Dermis microvascular lymphatic vessel endothelial cell (primary cell): ENCODE measurements around the gene SELENON. TPM values are rescaled to one million over a fixed set of nuclear protein-coding genes. Genes with fewer than 3 reads are reported as not detected.

Experiments
- DNase-seq, 2 donors: peaks; one replicate each; pipeline versions ENCODE4 v3.0.0 to v3.0.0-alpha.2; 2010; ENCODE audit warnings: low read depth in 2 of 2
- total RNA-seq: library from RNA; depleted of rRNA; stranded (reverse); fragments of >200 nt; gene quantifications from 2 replicates; pipeline ENCODE4 v1.2.1, GENCODE V29; 2014

Gene SELENON
- total RNA-seq, 1 donor from 2014 or later, result 23.0 TPM

GRCh38 chr1:25809283-25809926 is 9.4 kb downstream of the SELENON start:
- DNase-seq, result no peak

DNA sequence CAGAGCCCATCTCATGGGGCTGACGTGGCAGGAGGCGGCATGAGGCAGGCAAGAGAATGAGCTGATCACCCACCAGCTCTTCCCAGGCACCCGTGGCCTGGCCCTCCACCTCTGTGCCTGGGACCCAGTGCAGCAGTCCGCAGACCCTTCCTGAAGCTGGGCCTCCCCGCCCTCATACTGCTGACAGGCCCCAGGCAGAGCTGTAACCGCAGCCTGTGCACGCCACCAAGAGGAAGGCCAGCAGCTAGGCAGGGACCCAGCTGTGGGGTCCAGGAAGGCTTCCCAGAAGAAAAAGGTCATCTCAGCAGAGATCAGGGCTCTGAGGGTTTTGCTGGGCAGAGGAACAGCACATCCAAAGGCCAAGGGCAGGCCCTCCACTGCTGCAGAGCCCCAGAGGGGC is 9.9 kb downstream of the SELENON start:
- DNase-seq, result no peak

DNA sequence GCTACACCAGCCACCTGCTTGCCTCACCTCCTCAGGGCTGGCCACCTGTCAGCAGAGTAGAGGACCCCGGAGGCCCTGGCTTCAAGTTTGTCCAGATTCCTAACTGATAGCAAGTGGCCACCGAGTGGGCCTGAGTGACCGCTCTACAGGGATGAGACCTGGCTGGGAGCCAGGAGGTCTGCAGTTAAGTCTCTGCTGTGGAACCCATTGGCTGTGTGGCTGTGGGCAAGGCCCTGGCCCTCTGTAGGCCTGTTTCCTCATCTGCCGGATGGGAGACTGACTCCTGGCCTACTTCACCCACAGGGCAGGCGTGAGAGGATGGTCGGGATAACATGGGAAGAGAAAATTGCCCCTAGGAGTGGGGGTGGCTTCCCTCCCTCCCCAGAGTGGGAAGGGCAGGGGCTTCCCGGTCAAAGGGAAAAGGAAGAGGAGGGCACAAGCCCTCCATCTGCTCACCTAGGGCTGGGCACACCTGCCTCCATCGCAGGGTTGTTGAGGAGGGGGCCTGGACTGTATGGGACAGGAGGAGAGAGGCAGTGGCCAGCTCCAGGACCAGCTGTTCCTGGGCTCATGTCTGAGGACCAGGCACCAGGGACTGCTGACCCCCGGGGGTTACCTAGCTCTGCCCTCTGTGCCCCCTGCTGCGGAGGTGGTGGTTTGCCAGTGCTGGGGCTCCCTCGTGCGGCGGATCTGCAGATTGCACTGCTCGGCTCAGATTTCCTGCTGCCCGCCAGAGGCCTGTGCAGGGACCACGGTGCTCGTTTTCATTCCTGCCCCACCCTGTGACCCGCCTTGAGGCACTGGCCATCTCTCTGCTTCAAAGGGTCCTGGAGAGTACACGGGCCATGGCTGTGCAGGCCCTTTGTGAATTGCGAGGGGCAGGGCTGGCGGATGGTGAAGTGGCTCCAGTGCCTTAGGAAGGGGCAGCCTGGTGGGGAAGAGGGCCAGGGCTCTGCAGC is 10.6 kb downstream of the SELENON start:
- peak in 1 of 2 donors; percentile 57 for DNase-seq

DNA sequence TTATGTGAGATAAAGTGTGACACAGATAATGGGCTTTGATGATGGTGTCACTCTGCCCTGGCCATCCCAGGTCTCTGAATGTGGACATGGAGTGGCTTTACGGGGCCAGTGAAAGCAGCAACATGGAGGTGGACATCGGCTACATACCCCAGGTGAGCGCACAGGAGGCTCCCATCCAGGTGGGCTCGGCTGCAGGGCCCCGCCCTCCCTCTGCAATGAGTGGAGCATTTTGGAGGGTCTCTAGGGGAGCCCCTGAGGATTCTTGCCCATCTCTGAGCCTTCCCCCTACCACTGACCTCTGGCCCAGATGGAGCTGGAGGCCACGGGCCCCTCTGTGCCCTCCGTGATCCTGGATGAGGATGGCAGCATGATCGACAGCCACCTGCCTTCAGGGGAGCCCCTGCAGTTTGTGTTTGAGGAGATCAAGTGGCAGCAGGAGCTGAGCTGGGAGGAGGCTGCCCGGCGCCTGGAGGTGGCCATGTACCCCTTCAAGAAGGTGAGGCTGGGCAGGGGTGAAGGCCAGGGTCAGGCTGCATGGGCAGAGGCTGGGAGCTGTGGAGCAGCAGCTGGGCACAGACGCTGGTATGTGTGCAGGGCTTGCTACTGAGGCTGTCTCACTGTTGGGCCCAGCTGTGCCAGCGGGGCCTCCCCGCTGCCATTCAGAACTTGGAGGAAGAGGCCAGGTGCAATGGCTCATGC is 11.5 kb downstream of the SELENON start:
- no peak for DNase-seq

- no peak for DNase-seq
These were observed 13.2 kb downstream of the SELENON start for GRCh38 chr1:25813071-25813733.

- DNase-seq, result no peak
These were observed 13.9 kb downstream of the SELENON start for GRCh38 chr1:25813734-25814471.

GRCh38 chr1:25814549-25815087 is 14.6 kb downstream of the SELENON start:
- no peak for DNase-seq

- DNase-seq, result no peak
These were observed 15.5 kb downstream of the SELENON start for GRCh38 chr1:25815208-25816111.

DNA sequence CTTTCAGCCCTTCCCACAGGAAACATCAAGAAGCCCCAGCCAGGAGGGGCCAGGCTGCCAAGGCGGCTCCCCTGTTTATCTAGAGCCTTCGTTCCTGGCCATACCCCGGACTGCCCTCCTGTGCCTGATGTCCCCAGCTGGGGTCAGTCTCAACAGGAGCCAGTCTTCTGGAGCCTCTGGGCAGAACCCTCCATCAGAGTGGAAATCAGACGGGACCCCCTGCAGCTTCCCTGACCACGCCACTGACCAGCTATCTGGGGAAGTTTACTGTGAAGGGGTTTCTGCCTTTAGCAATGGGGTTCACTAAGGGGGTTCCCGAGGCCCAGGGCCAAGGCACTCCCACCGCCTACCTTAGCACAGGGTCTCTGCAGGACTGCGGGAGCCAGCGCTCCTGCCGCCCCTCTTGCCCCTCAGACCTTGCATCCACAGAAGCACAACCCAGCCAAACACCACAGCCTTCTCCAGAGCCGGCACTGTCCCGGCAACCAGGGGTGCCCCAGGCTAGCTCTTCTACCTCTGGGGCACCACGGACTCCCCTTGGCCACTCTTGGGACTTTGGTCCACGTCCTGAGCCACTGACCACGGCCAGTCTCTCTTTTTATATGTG is 16.2 kb downstream of the SELENON start:
- DNase-seq, result no peak

- no peak for DNase-seq
These were observed 18.0 kb downstream of the SELENON start for GRCh38 chr1:25817840-25818501.

DNA sequence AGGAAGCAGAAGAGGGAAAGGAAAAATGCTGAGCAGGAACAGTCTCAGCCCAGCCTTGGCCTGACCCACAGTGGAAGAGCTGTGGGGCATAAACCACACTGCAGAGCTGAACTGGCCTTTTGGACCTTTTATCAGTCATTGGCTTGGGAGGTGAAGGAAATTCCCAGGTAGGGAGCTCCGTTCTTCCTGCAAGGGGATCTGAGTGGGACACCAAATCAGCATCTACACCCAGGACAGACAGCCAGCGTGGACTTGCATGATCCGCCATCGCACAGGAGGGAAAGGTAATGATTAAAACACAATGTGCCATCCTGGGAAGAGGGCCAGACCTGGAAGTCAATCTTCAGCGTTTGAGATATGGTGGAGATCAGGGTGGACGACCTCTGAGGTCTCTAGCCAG is 18.6 kb downstream of the SELENON start:
- no peak for DNase-seq

GRCh38 chr1:25819491-25820246 is 19.7 kb downstream of the SELENON start, which contains the start of gene MTFR1L:
Gene MTFR1L (plus strand): TSS chr1:25819954. CDS start chr1:25823105, 3,151 bp downstream.
- DNase-seq, result peak in 1 of 2 donors; percentile 72

GRCh38 chr1:25820247-25821111 is 20.5 kb downstream of the SELENON start:
- DNase-seq, result peak; percentile 34 to 55

DNA sequence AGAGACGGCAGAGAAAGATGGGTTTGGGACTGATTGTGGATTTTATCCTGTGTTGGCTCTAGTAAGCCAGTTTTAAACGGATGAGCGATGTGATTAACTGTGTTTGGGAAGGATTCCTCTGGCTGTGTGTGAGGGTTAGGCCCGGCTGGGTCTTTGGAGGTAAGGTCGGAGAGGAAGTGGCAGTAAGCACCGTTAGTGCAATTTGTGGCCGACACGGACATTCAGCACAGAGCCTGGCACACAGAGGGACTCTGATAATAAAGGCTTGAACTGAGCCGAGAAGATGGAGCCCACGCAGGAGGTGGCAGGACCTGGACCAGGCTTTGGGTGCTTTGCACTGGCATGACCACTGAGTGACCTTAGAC is 21.1 kb downstream of the SELENON start:
- DNase-seq, result no peak

GRCh38 chr1:25821630-25822091 is 21.7 kb downstream of the SELENON start:
- DNase-seq, result no peak

- no peak for DNase-seq
These were observed 25.6 kb downstream of the SELENON start for GRCh38 chr1:25825605-25826004.

- no peak for DNase-seq
These were observed 26.6 kb downstream of the SELENON start for GRCh38 chr1:25826571-25826970.
